ENCODE measurements around the gene PTGDS. TPM values are rescaled to one million over a fixed set of nuclear protein-coding genes. Genes with fewer than 3 reads are reported as not detected.

PTGDS gene
- total RNA-seq, 1 donor, result 10.8 TPM

DNA sequence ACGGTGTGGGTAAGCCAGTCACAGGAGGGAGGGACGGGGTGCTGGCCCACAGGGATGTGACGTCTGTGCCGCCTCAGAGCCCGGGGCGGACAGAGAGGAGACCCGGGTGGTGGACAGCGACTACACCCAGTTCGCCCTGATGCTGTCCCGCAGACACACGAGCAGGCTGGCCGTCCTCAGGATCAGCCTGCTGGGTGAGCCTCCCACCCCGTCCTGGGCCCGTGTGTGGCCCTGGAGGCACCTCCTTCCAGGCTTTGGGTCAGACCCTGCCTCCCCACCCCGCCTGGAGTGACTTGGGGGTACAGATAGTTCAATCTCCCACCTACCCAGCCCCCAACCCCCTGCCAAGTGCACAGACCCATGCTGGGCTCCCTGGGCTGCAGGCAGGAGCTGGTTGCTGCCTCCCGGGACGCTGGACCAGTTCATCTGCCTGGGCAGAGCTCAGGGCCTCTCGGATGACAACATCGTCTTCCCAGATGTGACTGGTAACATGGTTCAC lies 23.5 kb upstream of the PTGDS start:
- no peak for TF ChIP-seq CTCF (IDR thresholded peaks at IDR 0.05; ENCODE audit: insufficient read depth, low read depth, low read length)
- no peak for DNase-seq (ENCODE audit: low read depth)
- H3K4me3 ChIP-seq (ENCODE audit: low read depth, low read length), result no peak overlapping the region

GRCh38 chr9:136954270-136955083 lies 22.8 kb upstream of the PTGDS start:
- no peak for DNase-seq (ENCODE audit: low read depth)
- no peak overlapping the region for H3K4me3 ChIP-seq (ENCODE audit: low read depth, low read length)
- TF ChIP-seq CTCF (IDR thresholded peaks at IDR 0.05; ENCODE audit: insufficient read depth, low read depth, low read length), result no peak

DNA sequence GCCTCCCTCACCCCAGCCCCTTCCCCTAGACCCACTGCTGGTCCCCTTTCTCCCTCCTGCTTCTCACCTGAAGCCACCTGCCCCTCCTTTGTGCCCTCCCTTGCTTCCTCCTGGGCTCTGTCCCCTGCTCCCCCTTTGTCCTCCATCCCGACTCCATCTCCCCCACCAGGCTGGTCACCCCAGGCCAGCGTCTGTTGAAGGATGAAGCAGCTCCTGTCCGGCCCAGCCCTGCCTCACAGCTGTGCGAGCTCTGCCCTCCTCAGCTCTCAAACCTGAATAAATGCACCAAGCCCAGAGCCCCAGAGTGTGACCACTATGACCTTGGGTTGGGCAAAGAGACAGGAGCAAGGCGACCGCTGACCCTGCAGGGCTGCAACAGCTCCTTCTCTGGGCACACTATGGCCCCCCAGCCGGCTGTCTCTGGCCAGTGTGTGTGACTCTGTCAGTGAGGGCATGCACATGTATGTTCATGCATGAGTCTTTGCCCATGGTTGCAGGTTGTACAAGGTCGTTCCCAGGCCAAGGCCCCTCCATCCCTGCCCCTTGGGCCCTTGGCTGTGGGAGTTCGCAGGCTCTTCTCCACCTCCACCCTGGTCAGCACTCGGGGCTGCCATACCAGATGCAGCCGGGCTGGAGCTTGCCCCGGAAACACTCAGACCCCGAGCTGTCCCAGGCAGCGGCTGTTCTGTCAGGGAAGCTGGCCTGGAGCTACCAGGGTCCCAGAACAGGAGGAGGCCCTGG lies 21.9 kb upstream of the PTGDS start:
- DNase-seq (ENCODE audit: low read depth), result no peak
- TF ChIP-seq CTCF (IDR thresholded peaks at IDR 0.05; ENCODE audit: insufficient read depth, low read depth, low read length), result no peak
- no peak overlapping the region for H3K4me3 ChIP-seq (ENCODE audit: low read depth, low read length)

GRCh38 chr9:136955943-136956335 lies 21.4 kb upstream of the PTGDS start:
- H3K4me3 ChIP-seq (ENCODE audit: low read depth, low read length), result no peak overlapping the region
- DNase-seq (ENCODE audit: low read depth), result no peak
- no peak for TF ChIP-seq CTCF (IDR thresholded peaks at IDR 0.05; ENCODE audit: insufficient read depth, low read depth, low read length)

GRCh38 chr9:136956604-136957003 lies 20.7 kb upstream of the PTGDS start:
- TF ChIP-seq CTCF (IDR thresholded peaks at IDR 0.05; ENCODE audit: insufficient read depth, low read depth, low read length), result no peak
- H3K4me3 ChIP-seq (ENCODE audit: low read depth, low read length), result no peak overlapping the region
- DNase-seq (ENCODE audit: low read depth), result no peak

DNA sequence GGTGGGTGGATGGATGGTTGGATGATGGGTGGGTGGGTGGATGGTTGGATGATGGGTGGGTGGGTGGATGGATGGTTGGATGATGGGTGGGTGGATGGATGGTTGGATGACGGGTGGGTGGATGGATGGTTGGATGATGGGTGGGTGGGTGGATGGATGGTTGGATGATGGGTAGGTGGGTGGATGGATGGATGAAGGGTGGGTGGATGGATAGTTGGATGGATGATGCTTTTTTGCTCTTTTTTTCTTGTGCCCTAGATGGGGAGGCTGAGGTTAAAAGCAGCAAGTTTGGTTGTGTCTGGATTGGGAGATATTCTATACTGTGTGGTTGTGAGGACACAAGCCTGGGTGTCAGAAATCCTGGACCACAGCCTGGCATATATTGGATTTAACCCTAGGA lies 19.8 kb upstream of the PTGDS start:
- no peak for TF ChIP-seq CTCF (IDR thresholded peaks at IDR 0.05; ENCODE audit: insufficient read depth, low read depth, low read length)
- no peak overlapping the region for H3K4me3 ChIP-seq (ENCODE audit: low read depth, low read length)
- no peak for DNase-seq (ENCODE audit: low read depth)

All from fibroblast of villous mesenchyme (primary cell).